ENCODE results near the gene EI24.
"Not testable (repeated sequence)": the region's sequence is repeated elsewhere in the genome, so short reads cannot be mapped to it uniquely, and the experiment has no call there.

The EI24 gene

DNA sequence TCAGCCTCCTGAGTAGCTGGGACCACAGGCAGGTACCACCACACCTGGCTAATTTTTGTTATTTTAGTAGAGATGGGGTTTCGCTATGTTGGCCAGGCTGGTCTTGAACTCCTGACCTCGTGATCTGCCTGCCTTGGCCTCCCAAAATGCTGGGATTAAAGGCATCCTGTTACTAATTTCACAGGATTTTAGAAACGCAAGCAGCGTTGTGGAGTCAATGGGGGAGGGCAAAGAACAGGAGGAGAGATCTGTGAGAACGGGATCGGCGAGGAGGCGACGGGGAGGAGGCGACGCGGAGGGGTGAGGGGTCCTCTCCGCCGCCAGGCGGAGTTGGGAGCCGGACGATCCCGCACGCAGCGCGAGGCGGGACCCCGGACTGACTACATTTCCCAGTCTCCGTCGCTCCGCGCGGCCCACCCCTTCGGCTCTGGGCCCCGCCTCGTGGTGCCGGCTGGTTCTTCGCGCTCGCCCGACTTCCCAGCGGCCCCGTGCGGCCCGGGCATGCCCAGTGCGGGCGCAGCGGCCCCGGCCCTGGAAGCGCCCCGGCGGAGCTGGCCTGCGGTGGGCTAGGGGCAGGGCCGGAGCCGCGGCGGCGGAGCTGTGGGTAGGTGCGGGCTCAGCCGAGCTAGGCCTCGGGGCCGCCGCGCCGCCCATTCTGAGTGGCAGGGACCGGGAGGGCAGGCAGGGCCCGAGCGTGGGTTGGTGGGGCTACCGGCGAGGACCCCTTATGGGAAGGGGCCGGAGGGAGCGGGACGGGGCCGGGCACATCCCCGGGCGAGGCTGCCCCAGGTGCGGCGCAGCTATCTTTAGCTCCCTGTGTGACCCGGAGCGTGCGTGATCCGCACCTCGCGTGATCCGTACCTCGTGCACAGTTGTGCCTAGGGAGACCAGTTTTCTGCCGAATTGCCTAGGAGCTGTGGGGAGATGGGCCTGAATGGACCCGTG is at the start of gene EI24:
Gene EI24 (plus strand): TSS at position 508 of the 945 bp plus-strand sequence. CDS start 3,051 bp downstream, outside the sequence.
- peak; percentile 76 for DNase-seq (ENCODE audit: low read depth)

DNA sequence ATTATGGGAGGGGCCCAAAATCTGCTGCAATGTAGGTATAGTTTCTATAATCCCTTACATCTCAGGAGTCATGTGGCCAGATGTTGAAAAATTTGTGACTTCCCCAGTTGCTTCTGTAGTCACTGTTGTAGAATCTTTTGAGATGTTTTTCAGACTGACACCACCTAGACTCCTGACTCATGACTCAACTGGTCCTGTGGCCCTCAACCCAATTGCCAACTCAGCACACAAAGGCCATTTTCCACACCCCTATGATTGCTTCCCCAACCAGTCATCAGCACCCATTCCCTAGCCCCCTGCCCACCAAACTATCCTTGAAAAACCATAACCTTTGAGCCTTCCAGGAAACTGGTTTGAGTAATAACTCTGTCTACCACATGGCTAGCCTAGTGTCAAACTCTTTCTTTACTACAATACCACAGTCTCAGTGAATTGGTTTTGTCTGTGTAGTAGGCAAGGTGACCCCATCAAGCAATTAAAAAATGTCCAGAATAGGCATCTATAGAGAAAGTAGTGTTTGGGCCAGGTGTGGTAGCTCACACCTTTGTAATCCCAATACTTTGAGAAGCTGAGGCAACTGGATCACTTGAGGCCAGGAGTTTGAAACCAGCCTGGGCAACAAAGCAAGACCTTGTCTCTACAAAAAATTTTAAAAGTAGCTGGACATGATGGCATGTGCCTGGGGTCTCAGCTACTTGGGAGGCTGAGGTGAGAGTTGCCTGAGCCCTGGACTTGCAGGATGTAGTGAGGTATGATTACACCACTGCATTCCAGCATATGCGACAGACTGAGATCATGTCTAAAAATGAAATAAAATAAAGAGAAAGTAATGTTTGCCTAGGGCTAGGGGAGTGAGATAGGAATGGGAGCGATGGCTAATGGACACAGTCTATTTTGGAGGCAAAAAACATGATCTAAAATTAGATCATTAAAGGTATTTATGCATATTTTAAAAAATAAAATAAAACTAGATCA is 49.1 kb upstream of the EI24 start:
- no peak for DNase-seq (ENCODE audit: low read depth)

DNA sequence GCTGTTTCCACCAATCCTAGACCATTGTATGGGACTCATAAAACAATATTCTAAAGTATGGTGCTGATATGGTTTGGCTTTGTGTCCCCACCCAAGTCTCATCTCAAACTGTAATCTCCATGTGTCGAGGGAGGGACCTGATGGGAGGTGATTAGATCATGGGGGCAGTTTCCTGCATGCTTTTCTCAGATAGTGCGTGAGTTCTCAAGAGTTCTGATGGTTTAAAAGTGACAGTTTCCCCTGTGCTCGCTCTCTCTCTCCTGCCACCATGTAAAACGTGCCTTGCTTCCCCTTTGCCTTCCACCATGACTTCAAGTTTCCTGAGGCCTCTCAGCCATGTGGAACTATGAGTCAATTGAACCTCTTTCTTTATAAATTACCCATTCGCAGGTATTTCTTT is 44.0 kb upstream of the EI24 start:
- DNase-seq (ENCODE audit: low read depth), result no peak

DNA sequence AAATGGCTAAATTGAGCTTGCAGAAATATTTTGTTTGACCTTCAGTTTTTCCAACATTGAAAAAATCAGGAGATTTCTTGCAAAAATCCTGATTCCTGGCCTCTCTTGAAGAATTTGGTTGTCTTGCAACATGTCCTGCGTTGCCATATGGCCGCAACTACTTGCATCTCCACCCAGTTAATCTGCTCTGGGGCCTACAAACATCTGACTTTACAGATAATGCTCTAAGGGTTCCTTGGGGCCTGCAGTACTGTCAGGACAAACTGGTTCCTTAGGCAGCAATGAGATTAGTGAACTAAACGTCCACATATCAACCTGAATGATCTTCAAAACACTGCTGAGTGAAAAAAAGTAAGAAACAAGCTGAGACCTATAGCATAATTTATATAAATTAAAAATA is 36.6 kb upstream of the EI24 start:
- no peak for DNase-seq (ENCODE audit: low read depth)

DNA sequence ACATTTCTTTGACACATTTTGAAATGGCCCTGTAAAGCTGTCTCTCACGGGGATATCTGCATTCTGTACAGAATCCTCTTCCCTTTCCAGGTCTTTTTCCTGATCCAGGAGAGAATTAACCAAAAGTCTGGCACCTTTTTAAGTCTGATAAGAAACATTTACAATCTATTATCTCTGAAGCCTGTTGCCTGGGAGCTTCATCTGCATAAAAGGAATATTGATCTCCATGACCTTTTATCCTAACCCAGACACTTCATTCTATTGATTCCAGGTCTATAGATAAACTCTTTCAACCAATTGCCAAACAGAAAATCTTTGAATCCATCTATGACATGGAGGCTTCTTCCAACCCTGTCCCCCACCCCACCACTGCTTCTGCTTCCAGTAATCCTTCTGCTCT is 33.7 kb upstream of the EI24 start:
- DNase-seq (ENCODE audit: low read depth), result no peak

DNA sequence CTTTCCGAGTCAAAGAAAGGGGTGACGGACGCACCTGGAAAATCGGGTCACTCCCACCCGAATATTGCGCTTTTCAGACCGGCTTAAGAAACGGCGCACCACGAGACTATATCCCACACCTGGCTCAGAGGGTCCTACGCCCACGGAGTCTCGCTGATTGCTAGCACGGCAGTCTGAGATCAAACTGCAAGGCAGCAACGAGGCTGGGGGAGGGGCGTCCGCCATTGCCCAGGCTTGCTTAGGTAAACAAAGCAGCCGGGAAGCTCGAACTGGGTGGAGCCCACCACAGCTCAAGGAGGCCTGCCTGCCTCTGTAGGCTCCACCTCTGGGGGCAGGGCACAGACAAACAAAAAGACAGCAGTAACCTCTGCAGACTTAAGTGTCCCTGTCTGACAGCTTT is 32.4 kb upstream of the EI24 start:
- DNase-seq (ENCODE audit: low read depth), result not testable (repeated sequence)

DNA sequence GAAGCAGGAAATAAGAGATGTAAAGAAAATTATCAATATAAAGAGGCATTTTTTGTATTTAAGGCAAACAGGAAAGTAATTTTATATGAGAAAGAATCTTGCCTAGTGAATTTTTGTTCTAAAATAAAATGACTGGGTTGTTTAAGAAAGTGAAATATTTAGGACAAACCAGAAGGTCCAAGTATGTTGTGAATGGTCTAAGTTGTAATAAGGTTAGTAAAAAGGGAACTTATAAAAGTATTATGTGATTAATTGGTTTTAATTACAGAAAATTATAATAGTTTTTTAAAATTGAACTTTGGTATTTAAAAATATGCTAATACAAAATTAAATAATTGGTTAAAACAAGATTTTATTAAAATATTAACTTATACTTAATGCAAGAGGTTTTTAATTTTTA is 26.6 kb upstream of the EI24 start:
- DNase-seq (ENCODE audit: low read depth), result no peak

DNA sequence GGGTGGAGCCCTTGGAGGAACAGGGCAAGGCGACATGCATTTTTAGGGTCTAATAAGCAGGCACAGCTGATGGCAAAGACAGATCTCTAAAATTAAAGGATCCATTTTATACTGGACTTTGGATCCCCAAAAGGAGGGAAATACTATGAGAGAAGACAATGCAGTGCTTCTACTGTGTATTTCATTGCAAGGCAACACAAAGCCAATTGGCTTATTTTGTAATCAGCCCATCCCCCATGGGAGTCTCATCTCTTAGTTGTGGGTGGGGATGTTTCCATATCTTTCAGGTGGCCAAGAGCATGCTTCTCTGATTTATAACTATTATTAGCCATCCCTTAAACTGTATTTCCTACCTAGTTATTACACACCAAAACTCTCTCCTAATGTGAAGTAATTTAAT is 18.5 kb upstream of the EI24 start:
- DNase-seq (ENCODE audit: low read depth), result no peak

DNA sequence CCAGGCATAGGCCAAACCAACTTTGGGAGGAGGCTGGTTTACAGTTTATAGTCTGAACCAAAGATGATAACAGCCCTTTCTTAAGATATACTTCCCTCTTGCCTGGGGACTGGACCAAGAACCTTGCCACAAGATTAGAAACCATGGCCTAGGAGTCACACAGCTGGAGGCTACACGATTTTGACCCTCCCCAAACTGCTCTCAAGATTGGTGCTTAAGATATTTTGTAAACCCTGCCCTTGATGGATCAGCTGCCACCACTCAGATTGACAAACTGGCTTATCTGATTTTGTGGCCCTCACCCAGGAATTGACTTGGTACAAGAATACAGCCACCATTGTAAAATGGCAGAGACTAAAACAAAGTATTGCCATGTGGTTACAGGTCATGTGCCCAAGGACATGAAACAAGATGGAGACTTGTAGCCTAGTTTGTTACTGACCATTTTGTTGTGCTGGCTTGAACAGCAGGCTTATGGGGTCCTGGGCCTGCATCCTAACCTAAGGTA is 17.4 kb upstream of the EI24 start:
- DNase-seq (ENCODE audit: low read depth), result no peak

DNA sequence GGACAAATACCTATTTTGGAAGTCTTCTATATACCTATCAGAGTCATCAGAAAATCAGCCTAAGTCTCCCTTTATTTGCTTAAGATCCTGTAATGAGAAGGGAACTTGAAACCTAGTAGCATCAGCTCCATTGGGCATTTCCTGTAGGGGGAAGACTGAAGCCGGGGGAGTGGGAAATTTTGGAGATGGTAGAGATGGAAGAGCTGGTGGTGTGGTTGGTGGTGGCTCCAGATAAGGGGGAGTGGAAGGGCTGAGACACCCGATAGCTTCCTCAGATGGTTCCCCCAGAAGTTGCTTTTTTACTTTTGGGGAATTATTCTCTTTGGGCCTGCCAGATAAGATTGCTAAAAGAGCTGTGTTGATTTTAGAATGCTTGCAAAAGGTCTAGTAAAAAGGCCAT is 16.4 kb upstream of the EI24 start:
- no peak for DNase-seq (ENCODE audit: low read depth)

DNA sequence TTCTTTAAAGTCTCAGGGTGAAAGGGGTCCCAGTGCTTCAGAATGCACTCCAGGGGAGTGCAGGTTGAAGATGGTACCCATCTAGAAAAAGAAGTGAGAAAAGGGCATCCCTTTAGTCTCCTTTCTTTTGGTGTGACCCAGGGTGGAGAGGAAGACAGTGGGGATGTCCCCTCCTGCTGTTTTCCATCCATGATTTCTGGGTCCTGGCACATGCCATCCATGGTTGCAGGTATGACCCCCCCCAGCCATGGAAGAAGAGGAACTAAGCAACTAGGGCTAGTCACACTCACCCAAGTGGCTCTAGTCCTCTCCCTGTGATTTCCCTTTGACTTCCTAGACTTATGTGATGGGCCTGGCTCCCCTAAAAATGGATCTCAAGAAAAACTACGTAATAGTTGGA is 15.9 kb upstream of the EI24 start:
- no peak for DNase-seq (ENCODE audit: low read depth)

DNA sequence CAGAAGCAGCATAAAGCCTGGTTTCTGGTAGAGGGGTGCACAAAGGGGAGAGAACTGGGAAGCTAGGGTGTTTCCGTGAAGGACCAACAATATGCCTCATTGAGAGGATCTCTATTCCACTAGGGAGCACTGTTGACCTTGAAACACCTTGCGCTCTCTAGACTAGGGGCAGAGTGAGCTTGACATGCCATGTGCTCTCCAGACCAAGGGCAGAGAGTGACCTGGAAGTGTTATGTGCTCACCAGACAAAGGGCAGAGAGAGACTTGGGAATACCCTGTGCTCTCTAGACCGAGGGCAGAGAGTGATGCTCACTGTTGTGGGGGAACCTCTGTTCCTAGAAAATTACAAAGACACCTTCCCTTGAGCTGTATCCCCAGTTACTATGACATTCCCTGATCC is 15.2 kb upstream of the EI24 start:
- DNase-seq (ENCODE audit: low read depth), result no peak

DNA sequence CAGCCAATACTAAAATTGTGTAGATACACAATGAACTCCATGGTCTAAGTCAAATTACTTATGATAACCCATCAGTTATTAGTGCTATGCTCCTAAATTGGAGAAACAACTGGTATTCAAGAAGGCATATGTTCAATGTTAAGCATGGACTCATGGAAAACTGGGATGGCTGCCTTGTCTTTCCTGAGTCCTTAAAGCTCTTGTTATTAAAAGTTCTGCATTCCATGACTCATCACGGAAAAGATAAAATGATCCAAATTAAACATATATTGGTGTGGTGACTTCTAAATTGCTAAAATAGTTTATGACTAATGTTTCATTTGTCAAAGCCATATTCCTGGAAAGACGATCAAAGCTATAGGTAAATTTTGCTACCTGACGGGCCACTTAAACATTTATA is 9.4 kb upstream of the EI24 start:
- DNase-seq (ENCODE audit: low read depth), result no peak

DNA sequence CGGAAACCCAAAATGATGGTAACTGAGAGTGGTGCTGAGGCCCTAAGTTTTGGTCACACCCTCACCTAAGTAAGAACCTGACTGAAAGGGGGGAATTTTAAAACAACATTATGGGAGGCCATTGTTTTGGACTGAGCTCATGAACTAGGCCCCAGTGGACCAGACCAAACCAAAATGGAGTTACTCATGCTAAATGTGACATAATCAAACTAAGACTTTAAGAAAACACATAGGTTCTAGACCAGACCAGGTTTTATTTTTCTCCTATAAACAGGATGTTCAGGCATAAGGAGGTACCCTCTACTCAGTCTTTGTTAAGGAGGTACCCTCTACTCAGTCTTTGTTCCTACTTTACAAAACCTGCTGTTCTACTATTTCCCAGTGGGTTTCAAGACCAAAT is 7.4 kb upstream of the EI24 start:
- no peak for DNase-seq (ENCODE audit: low read depth)

DNA sequence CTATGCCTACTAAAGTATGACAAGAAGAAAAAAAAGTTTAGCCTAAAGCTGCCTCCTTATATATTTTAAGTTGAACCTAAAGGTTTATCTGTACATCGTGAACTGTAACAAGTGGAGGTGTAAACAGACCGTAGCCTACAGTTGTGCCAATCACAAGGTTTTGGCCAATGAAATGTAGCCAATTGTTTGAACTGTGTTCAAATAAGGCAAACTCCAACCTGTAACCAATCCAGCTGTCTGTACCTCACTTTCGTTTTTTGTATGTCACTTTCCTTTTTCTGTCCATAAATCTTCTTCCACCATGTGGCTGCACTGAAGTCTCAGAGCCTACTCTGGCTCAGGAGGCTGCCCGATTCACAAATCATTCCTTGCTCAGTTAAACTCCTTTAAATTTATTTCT is 6.8 kb upstream of the EI24 start:
- no peak for DNase-seq (ENCODE audit: low read depth)

DNA sequence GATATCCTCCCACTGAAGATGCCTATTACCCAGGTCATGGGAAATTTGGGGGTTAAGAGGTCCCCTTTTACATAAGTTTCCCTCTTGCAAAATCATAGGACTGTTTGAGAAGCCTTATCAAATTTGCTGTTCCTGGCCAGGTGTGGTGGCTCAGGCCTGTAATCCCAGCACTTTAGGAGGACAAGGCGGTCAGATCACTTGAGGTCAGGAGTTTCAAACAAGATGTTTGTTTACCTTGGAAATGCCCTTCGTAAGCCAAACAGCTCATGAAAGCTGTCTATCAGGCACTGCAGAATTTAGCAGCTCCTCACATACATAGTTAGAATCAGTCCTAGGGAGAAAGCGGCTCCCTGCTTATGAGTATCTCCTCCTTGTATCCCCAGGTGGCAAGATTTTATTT is 4.9 kb upstream of the EI24 start:
- DNase-seq (ENCODE audit: low read depth), result no peak

DNA sequence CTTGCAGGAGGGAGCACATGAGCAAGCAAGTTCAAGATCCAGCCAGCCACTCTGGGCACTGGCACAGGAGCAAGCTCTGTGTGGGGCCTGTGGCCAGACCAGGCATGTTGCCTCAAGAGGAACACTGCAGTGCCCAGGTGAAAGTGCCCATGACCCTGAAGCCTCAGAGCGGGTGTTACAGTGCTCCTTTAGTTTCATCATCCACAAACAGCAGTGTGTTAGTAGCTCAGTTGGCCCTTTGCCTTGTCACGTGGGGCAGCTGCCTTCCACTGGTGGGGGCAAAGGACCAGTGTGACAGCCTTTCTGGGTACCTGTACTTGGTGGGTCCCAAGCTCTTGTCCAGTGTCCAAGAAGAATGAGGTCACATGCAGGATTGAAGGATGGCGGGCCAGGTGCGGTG is 3.0 kb upstream of the EI24 start:
- no peak for DNase-seq (ENCODE audit: low read depth)

DNA sequence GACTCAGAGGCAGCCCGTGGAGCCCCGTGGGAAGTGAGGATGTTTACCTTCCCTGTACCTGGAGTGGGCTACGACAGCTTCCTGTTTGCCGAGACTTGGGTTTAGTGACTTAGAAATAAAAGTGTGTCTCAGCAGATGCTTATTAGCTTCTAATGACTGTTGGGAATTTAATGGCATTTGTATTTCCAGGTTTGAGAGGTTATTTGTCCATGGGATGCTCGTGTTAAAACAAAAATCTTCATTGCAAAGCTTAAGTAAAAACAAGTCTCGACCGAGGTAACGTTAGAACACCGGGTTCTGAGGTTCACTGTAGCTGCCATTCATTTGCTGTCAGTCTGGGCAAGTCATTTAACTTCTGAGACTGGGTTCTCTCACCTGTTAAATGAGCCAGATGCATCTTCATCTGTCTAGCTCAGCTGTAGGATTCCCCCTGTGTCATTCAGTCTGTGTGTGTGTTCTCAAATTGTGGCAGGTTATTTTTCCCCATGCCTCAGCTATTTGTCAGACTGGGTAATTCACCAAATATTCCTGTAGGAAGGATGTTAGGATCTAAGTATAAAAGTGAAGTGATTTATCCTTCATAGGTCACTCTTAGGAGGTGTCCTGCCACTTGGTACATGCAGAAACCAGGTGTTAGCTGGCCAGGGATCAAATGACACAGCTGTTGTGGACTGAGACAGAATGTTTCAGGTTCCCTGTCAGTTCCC is 791 bp downstream of the EI24 start:
- no peak for DNase-seq (ENCODE audit: low read depth)

DNA sequence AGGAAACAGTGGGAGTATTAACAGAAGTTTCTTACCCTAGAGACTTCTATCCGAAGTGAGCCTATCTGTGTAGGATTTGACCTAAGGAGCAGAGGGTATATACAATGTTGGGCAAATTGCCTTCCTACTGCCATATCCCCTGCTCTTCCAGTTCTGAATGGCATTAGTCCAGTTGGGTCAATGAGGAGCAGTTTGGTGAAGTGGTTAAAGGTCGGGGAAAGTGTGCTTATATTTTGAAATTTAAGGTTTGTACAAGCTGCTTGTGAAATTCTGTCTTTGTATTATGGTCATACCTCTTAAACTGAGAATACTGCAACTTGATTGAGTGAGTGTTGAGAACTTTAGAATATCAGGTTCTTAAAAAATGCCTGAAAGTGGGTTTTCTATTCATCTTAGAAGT is 1.7 kb downstream of the EI24 start:
- DNase-seq (ENCODE audit: low read depth), result no peak

DNA sequence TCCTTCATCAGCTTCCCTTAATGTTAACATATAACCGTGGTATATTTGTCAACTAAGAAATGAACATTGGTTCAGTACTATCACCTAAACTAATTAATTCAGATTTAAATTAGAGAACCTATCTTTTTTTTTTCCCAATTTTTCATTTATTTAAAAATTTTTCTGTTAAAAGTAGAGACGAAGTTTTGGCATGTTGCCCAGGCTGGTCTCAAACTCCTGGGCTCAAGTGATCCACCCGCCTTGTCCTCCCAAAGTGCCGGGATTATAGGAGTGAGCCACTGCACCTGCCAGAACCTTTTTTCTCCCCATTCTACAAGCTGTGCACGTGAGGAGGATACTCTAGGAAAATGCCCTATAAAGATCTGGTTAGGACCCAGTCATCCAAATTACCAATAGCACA is 3.6 kb downstream of the EI24 start:
- no peak for DNase-seq (ENCODE audit: low read depth)

DNA sequence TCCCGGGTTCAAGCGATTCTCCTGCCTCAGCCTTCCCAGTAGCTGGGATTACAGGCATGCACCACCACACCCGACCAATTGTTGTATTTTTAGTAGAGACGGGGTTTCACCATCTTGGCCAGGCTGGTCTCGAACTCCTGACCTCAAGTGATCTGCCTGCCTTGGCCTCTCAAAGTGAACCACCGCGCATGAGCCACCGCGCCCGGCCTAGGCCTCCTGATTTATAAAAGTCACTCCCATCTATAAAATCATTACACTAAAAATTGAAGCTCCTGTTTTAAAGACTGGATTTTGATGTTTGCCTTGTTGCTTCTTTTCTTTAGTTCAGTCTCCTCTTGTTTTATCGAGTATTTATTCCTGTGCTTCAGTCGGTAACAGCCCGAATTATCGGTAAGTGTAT is 7.9 kb downstream of the EI24 start:
- not testable (repeated sequence) for DNase-seq (ENCODE audit: low read depth)

DNA sequence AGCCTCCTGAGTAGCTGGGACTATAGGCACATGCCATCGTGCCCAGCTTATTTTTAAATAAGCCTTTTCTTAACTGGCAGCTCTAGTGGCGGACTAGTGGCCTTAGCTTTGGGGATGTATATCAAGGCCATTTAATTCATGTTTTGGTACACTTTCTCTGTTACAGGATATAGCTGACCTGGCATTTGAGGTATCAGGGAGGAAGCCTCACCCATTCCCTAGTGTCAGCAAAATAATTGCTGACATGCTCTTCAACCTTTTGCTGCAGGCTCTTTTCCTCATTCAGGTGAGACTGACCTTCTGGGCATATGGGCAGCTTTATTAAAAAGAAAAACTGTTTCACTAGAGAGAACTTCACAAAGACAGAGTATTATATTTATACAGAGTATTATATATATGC is 9.5 kb downstream of the EI24 start:
- DNase-seq (ENCODE audit: low read depth), result no peak
